ENCODE measurements around the gene CNOT2.

Gene CNOT2

GRCh38 chr12:70217416-70217815 lies 25.8 kb upstream of the CNOT2 start:
- Histone ChIP-seq H3K27me3 (ENCODE audit: low read length) (no peaks in the 10 kb centered on the region), H3K9ac (ENCODE audit: low read length) (no peak overlapping the region), H3K4me2 (ENCODE audit: low read depth, low read length, poor library complexity, severe bottlenecking) (no peak overlapping the region), H4K20me1 (ENCODE audit: low read depth, low read length) (no peaks in the 10 kb centered on the region), H3K27ac (ENCODE audit: low read depth, low read length) (no peak overlapping the region), H3K4me3 (ENCODE audit: insufficient read depth, low read length, poor library complexity, severe bottlenecking) (no peak overlapping the region), H3F3A (ENCODE audit: insufficient read depth) (no peaks in the 10 kb centered on the region), H2AFZ (ENCODE audit: low read depth, low read length, severe bottlenecking) (no peak overlapping the region), H3K36me3 (ENCODE audit: low read length) (no peaks in the 10 kb centered on the region; the same call in 1 of the 2 replicates), H3K9me3 (ENCODE audit: insufficient read depth, low read length) (no peaks in the 10 kb centered on the region), H3K79me2 (ENCODE audit: insufficient read depth, low read length) (no peaks in the 10 kb centered on the region), H3K9me2 (replicated peaks; ENCODE audit: insufficient read depth, low read length) (no peaks in the 10 kb centered on the region)
- TF ChIP-seq EZH2phosphoT487 (conservative IDR thresholded peaks at IDR 0.05; ENCODE audit: low read length): no peak
- no peak for TF ChIP-seq CTCF (IDR thresholded peaks at IDR 0.05; ENCODE audit: insufficient read depth, low read length, poor library complexity, severe bottlenecking)

- H3K36me3 ChIP-seq (ENCODE audit: low read length): peaks cover 4% of the 10 kb centered on the region; the same call in 1 of the 2 replicates
- no peaks in the 10 kb centered on the region for H3K9me3 ChIP-seq (ENCODE audit: insufficient read depth, low read length)
- no peak overlapping the region for H2AFZ ChIP-seq (ENCODE audit: low read depth, low read length, severe bottlenecking)
- H3K27ac ChIP-seq (ENCODE audit: low read depth, low read length): no peak overlapping the region
- no peaks in the 10 kb centered on the region for H4K20me1 ChIP-seq (ENCODE audit: low read depth, low read length)
- H3K9me2 ChIP-seq (replicated peaks; ENCODE audit: insufficient read depth, low read length): no peaks in the 10 kb centered on the region
- no peak overlapping the region for H3K4me2 ChIP-seq (ENCODE audit: low read depth, low read length, poor library complexity, severe bottlenecking)
- no peaks in the 10 kb centered on the region for H3K79me2 ChIP-seq (ENCODE audit: insufficient read depth, low read length)
- no peak overlapping the region for H3K4me3 ChIP-seq (ENCODE audit: insufficient read depth, low read length, poor library complexity, severe bottlenecking)
- H3F3A ChIP-seq (ENCODE audit: insufficient read depth): no peaks in the 10 kb centered on the region
- H3K9ac ChIP-seq (ENCODE audit: low read length): no peak overlapping the region
- H3K27me3 ChIP-seq (ENCODE audit: low read length): no peaks in the 10 kb centered on the region
- TF ChIP-seq EZH2phosphoT487 (conservative IDR thresholded peaks at IDR 0.05; ENCODE audit: low read length) (no peak), CTCF (IDR thresholded peaks at IDR 0.05; ENCODE audit: insufficient read depth, low read length, poor library complexity, severe bottlenecking) (no peak)
Observed at GRCh38 chr12:70221626-70222025, 21.6 kb upstream of the CNOT2 start.

GRCh38 chr12:70227911-70228310 lies 15.3 kb upstream of the CNOT2 start:
- TF ChIP-seq EZH2phosphoT487 (conservative IDR thresholded peaks at IDR 0.05; ENCODE audit: low read length): no peak
- no peak for TF ChIP-seq CTCF (IDR thresholded peaks at IDR 0.05; ENCODE audit: insufficient read depth, low read length, poor library complexity, severe bottlenecking)
- H3F3A ChIP-seq (ENCODE audit: insufficient read depth): no peaks in the 10 kb centered on the region

More at GRCh38 chr12:70227911-70228310, 15.3 kb upstream of the CNOT2 start:
- Histone ChIP-seq H3K27ac (ENCODE audit: low read depth, low read length) (no peak overlapping the region), H3K4me2 (ENCODE audit: low read depth, low read length, poor library complexity, severe bottlenecking) (no peak overlapping the region), H3K9ac (ENCODE audit: low read length) (no peak overlapping the region), H3K9me3 (ENCODE audit: insufficient read depth, low read length) (no peaks in the 10 kb centered on the region), H3K36me3 (ENCODE audit: low read length) (peaks cover 4% of the 10 kb centered on the region; the same call in 1 of the 2 replicates), H2AFZ (ENCODE audit: low read depth, low read length, severe bottlenecking) (no peak overlapping the region), H3K79me2 (ENCODE audit: insufficient read depth, low read length) (no peaks in the 10 kb centered on the region), H3K27me3 (ENCODE audit: low read length) (no peaks in the 10 kb centered on the region), H3K9me2 (replicated peaks; ENCODE audit: insufficient read depth, low read length) (no peaks in the 10 kb centered on the region), H4K20me1 (ENCODE audit: low read depth, low read length) (no peaks in the 10 kb centered on the region), H3K4me3 (ENCODE audit: insufficient read depth, low read length, poor library complexity, severe bottlenecking) (no peak overlapping the region)

Data from SU-DHL-6 (cell line).